HG03521 (cell line): Measurements from ENCODE around the gene RNASEH2B.

Experiments used
- ATAC-seq: cut with Tn5 transposase; IDR thresholded peaks from one replicate; pipeline ENCODE4 v1.9.1; 2021; ENCODE audit warnings: mild to moderate bottlenecking, moderate library complexity; ENCODE audit not compliant: unreplicated experiment

The RNASEH2B gene

DNA sequence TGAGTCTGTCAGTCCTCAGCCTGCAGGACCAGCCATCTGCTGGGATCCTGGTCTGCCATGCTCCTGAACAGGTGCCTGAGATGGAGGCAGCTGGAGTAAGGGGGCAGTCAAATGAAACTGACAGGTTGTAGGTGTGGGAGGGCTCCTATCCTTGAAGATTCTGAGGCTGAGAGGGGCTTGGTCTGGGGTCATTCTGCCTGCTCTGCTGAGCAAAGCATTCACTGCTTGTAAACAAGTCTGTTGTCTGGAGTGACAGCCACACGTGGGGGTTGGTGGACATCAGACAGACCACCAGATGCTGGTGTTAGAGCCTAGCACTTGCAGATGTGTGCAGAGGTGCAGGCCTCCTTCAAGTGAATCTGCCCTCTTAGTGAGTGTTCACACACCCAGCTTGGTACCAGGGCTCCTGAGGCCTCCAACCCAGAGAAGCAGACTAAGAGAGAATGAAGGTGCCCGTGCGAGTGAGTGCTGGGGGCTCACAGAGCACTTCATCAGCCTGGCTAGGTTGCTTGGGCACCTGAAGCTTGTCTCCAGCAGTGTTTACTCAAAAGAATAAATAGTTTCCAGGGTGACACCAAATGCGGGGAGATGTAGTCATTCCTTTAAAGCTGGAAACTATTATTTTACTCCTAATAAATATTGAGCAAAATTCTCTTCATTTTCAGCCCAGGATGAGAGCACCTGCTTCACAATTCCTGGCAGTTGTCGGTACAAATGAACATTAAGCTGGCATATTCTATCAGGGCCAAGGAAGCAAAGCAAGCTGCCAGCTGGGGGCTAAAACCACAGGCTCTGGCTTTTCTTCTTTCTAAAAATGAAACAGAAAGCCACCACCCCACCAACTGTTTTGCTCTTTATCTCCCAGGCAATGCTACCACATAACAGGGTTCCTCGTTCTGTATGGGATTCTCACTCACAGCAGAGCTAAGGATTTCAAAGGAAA, 82.3 kb downstream of the RNASEH2B start:
- ATAC-seq, result peak; percentile 68

DNA sequence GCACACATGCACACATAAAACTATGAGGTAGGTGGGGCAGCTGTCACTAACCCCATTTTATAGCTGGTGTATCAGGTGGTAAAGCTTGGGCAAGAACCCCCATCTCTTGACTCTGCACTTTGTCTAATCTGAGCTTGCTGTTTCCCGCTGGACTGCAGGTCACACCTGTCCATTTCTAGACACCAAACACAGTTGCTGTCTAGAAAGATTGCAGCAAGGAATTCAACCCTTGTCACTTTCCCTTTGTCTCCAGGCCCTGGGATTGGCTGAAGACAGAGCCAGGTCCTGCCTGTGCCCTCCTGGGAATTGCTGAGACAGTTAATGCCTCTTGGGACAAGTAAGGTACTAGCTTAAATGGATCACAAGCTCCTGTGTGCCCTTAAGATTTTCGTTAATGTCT, 83.8 kb downstream of the RNASEH2B start:
- ATAC-seq, result no peak

DNA sequence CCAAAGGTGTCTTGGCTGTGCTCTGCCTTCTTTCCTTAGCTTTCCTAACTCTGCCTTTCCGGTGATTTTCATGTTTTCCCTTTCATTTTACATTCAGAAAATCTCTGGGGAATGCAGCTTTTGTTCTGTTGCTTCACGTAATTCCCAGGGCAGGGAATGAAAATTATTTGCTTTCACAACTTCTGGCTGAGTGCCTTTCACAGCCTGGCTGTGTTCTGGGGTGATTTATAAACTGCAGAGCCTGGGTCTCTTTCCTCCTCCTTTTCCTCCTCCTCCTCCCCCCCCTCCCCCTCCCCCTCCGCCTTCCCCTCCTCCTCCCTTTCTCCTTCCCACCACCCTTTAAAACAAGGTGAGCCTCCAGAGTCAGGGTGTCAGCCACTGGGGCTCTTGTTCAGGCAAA, 84.3 kb downstream of the RNASEH2B start:
- ATAC-seq, result no peak

DNA sequence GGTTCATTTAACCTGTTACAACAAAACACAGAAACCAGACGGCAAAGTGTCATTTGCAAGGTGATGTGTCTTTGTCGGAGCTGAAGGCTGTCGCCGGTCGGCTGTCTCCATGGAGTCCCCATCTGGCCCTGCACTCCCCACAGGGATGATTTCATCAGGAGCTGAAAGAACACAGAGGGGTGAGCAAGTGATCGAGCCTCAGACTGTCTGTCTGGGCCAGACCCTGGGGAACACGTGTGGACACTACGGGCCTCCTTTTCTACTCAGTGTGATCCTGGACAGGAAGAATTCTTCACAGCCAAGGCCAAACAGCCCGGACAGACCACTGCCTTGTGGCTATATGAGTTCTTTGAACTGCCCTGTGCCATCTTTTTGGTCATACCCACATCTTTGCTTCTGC, 85.1 kb downstream of the RNASEH2B start:
- ATAC-seq, result no peak

DNA sequence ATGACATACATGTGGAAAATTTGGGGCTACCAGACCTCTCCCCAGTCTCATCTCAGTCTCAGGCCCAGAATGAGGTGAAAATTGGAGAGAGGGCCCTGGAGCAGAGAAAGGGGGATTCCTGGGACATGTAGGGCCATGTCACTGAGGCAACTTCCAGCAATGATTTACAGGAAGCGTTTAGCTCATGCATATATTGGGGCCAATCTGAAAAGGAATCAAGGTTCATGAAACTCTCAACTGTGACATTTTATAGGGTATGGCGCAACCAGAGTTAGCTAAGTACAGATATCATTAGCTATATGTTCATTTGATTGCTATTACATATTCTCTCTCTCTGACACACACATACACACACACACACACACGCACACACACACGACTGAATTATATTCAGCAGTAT, 86.3 kb downstream of the RNASEH2B start:
- no peak for ATAC-seq

DNA sequence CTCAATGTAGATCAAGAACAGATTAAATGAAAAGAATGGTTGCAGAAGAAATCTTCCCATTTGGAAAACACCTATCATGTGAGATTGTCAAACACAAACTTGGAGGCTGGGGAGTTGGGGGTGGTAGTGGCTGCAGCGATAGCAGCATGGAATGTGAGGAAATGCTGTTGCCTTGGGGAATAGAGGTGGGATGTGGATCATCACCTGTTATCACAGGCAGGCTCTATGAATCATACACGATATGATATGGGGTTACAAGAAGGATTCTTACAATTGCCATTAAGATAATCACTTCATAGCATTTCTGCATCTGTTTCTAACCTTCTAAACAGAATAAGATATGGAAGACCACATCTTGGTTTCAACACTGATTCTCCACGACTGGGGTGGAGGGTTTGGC, 88.7 kb downstream of the RNASEH2B start:
- no peak for ATAC-seq

DNA sequence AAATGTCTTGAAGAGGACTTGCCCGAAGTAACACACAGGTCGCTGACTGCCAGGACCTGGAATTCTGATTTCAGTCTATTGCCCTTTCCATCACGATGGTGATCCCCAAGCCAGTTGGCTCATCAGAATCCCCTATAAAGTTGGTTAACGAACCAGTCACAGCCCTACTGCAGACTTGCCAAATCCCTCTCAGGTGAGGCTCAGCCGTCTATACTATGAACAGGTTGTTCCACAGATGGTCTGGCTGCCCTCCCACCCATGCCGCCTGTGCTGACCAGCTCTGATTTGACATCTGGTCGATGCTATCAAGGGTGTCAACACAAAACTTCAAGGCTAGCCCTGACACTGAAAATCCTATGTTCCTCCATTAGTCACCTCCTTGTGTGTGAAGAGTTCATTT, 90.0 kb downstream of the RNASEH2B start:
- ATAC-seq, result no peak

DNA sequence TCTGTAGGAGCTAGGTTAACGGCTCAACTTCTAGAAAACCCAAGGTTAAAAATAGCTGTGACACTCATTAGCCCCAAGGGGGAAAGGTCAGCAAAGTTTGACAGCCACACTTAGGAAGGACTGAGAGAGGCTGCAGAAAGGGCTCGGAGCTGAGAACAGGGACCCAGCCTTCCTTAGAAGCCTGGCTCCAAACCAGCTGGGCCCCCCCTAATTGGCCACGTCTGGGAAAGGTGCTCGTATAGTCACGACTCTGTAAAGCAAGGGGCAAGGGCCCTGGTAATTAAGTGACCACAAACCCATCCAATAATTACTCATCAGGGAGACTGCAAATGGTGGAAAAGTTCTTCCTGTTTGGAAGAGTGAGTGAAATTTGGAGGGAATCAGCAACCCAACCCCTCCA, 90.5 kb downstream of the RNASEH2B start:
- no peak for ATAC-seq

DNA sequence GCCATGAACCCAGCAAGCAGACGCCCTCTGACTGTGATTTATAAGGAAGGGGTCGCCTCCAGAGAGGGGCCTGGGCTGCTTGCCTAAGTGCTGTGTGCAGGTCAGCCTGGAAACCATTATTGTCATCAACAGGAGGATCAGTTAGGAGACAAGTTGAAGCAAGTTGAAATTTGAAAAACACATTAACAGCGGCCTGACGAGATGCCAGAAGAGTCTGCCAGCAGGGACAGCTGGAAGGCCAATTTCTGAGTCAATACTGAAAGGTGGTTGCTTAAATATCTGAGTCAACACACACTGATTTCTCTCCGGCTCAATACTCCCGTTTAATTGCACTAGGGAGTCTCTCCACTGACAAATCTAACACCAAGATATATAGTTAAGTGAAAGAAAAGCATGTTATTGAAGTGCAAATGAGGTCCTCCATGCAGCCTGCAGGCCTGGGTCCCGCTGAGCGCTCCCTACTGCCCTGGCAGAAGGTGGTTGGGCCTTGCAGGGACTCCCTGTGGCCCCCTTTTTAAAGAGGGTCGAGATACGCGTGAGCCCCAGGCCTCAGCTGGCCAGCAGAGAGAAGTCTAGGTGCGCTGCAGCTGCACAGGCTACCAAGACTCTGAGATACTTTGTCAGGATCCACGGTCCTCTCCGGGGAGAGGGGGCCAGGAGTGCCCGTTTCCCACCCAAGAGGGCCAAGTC, 91.1 kb downstream of the RNASEH2B start:
- no peak for ATAC-seq

DNA sequence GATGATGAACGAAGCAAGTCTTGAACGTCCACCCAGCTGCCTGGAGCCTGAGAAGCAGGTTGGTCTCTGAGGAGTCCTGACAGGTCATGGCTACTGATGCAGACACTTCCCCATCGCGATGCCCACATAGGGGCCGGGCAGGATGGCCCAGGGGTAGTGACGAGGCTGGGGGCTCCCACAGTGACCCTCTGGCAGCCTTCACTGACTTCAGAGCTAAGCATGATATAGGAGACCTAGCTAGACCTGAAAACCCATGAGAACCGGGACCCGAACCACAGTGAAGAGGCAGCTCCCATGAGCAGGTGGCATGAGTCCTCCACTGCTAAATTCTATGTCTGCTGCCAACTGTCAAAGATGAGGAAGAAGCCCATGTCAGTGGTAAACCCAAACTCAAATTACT, 91.7 kb downstream of the RNASEH2B start:
- no peak for ATAC-seq

DNA sequence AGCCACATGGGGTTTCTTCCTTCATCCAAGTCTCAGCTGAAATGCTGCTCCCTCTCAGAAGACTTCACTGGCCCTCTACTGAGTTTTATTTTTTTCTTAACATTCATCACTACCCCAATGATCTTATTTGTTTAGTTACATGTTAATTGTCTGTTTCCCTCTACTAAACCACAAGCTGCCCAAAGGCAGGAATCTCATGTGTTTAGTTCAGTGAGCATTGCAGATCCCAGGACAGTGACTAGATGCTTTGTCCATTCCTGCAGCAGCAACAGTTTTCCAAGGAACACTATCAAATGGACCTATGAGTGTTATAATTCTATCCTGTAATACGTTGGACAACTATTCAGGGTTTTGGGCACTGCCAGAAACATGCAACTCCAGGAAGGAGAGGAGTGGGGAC, 93.1 kb downstream of the RNASEH2B start:
- no peak for ATAC-seq

DNA sequence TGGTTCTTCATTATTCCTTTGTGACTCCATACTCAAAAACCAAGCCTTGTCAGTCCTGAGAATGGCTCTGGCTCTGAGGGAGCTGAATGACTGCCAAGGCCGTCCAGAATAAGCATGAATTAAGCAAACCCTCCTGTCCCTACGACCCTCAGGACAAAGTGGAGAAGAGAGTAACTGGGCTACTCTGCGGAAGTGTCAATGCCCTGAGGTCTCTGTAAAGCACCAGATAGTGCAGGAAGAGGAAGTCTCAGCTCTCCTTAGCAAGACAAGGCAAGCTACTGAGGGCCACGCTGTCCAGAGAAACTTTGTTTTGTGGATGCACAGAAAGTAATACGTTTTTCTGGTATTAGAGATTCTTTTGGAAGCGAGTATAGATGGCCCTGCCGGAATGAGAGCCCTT, 94.1 kb downstream of the RNASEH2B start:
- no peak for ATAC-seq

DNA sequence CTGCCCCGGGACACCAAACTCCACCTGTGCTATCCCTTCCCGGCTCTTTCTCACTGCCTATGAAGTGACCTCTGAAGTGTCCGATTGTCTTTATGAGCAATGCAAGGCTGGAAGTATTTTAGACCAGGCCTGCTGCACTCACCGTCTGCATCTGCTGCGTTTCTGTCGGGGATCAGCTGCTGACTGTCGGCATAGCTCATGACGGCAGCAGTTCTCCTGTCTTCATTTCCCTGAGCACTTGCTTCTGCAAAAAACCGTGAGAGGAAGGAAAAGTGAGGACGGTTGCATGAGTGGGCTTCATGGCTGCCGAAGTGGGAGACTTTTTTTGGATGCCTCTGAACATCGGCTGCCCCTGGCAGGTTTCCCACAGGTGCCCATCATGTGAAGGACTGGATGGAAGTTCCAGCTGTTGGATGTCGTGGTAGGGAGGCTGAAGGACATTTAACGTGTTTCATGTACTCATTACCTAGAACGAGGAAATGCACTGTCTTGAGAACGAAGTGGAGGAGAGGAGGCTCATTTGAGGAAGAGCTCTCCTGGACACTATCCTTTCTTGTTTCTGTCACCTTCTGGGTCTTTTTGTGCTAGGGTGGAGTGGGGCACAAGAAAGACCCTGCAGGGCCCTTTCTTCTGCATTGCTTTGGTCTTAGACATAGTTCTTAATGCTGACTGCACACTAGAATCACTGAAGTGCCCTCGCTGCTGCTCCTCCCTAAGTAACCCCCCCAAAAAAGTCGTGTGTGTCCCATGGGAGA, 94.7 kb downstream of the RNASEH2B start:
- no peak for ATAC-seq

DNA sequence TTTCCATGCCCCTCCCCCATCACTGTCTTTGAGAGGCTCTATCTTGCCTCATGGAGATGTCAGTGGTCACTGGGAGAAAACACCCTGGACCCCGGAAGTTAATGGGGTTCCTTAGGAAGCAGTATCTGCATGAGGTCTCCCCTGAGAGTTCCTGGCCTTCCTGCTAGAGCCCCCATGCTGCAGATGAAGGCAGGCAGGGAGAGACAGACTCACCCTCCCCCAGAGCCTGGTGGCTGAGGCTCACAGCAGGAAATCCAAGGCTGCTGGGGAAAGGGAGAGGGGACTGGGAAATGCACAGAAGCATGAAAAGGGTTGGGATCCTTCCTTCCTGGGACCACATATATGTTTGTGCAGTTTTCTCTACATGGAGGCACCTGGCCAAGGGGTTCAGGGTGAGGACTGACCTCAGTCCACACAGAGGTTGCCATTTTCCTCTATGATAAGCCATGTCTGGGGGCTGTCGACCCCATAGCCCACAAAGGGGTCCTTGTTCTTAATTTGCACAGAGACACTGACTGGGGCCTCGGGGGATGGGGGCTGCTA, 95.4 kb downstream of the RNASEH2B start:
- no peak for ATAC-seq

DNA sequence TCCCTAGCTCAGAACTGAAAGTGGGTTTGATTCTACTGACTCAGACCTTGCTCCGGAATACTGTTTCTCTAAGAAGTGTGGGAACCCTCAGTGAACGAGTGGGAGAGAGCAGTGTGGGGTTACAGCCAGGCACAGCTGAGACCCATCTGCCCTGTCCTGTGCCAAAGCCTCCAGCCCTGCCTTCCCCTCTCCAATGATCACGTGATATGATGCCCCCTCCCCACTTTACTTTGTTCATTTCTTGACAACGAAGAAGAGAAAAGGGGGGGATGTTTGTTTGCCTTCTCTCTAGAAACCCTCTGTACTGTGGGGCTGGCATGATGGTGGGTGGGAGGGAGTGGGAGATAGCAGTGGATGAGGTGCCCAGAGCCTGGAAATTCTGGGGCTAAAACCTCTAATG, 96.0 kb downstream of the RNASEH2B start:
- no peak for ATAC-seq
